PC-9 (cell line): ENCODE data around the gene CIBAR2.
"Not testable (repeated sequence)": the region's sequence is repeated elsewhere in the genome, so short reads cannot be mapped to it uniquely, and the experiment has no call there.

Experiments
- EZH2 ChIP-seq: fragments of 200-600 bp; sonication (generic); IDR thresholded peaks from 2 replicates; pipeline ENCODE4 v1.8.0; 2017; ENCODE audit warnings: antibody characterized with exemption, low read depth
- TF ChIP-seq, protein P1 (sequence below): fragments of 200-600 bp; sonication (generic); conservative IDR thresholded peaks from 2 replicates; pipeline ENCODE4 v1.6.1; 2017; ENCODE audit warnings: mixed run types, antibody characterized with exemption, mild to moderate bottlenecking, moderate library complexity

DNA sequence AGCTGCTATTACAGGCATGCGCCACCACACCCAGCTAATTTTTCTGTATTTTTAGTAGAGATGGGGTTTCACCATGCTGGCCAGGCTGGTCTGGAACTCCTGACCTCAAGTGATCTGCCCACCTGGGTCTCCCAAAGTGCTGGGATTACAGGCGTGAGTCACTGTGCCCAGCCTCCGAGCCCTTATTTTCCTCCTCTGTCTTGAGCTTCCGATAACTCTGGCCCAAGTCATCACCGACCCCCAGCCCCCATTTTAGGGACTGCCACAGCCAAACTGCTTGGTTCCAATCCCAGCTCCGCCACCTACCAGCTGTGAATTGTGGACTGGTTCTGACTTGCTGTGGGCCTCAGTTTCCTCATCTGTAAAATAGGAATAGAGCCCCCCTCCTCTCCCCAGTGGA, 11.2 kb upstream of the CIBAR2 start:
- TF ChIP-seq, protein P1, sequence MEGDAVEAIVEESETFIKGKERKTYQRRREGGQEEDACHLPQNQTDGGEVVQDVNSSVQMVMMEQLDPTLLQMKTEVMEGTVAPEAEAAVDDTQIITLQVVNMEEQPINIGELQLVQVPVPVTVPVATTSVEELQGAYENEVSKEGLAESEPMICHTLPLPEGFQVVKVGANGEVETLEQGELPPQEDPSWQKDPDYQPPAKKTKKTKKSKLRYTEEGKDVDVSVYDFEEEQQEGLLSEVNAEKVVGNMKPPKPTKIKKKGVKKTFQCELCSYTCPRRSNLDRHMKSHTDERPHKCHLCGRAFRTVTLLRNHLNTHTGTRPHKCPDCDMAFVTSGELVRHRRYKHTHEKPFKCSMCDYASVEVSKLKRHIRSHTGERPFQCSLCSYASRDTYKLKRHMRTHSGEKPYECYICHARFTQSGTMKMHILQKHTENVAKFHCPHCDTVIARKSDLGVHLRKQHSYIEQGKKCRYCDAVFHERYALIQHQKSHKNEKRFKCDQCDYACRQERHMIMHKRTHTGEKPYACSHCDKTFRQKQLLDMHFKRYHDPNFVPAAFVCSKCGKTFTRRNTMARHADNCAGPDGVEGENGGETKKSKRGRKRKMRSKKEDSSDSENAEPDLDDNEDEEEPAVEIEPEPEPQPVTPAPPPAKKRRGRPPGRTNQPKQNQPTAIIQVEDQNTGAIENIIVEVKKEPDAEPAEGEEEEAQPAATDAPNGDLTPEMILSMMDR, result not testable (repeated sequence)
- TF ChIP-seq EZH2, result not testable (repeated sequence)
